Glutamatergic neuron (in vitro differentiated cells): Measurements from ENCODE around the gene ISM2. TPM values are rescaled to one million over a fixed set of nuclear protein-coding genes. Genes with fewer than 3 reads are reported as not detected.
"Not testable (repeated sequence)": the region's sequence is repeated elsewhere in the genome, so short reads cannot be mapped to it uniquely, and the experiment has no call there.

Experiments used
- DNase-seq: peaks from one replicate; pipeline ENCODE4 v3.0.0; 2022
- H3K27ac Mint-ChIP-seq: one replicate; pipeline ENCODE4 v1.8.0; 2020; ENCODE audit warnings: mild to moderate bottlenecking, mixed read lengths, inconsistent platforms; ENCODE audit not compliant: unreplicated experiment
- H3K27me3 Mint-ChIP-seq: one replicate; pipeline ENCODE4 v1.8.0; 2020; ENCODE audit warnings: mild to moderate bottlenecking, moderate library complexity, mixed read lengths, inconsistent platforms; ENCODE audit not compliant: unreplicated experiment
- H3K36me3 Mint-ChIP-seq: one replicate; pipeline ENCODE4 v1.8.0; 2020; ENCODE audit warnings: mild to moderate bottlenecking, mixed read lengths, inconsistent platforms; ENCODE audit not compliant: unreplicated experiment
- H3K4me1 Mint-ChIP-seq: one replicate; pipeline ENCODE4 v1.8.0; 2020; ENCODE audit warnings: mild to moderate bottlenecking, low read depth, mixed read lengths, inconsistent platforms; ENCODE audit not compliant: unreplicated experiment
- H3K4me3 Mint-ChIP-seq: one replicate; pipeline ENCODE4 v1.8.0; 2020; ENCODE audit warnings: mild to moderate bottlenecking, mixed read lengths, inconsistent platforms; ENCODE audit not compliant: unreplicated experiment
- H3K9me3 Mint-ChIP-seq: one replicate; pipeline ENCODE4 v1.8.0; 2020; ENCODE audit warnings: mild to moderate bottlenecking, moderate library complexity, mixed read lengths, inconsistent platforms; ENCODE audit not compliant: unreplicated experiment
- CTCF ChIP-seq: fragments of 200-600 bp; sonication (generic); IDR thresholded peaks from one replicate; pipeline ENCODE4 v1.5.0; 2021; ENCODE audit not compliant: partially characterized antibody, unreplicated experiment
- total RNA-seq: library from RNA; stranded (reverse); fragmentation: NEBNext Ultra II Directional; extraction: Animal tissue kit (Norgen Biotek cat#: 25700); gene quantifications from one replicate; pipeline ENCODE4 v1.2.1, GENCODE V29; 2021; ENCODE audit not compliant: unreplicated experiment

The ISM2 gene
- total RNA-seq, 1 donor from 2014 or later = not detected

DNA sequence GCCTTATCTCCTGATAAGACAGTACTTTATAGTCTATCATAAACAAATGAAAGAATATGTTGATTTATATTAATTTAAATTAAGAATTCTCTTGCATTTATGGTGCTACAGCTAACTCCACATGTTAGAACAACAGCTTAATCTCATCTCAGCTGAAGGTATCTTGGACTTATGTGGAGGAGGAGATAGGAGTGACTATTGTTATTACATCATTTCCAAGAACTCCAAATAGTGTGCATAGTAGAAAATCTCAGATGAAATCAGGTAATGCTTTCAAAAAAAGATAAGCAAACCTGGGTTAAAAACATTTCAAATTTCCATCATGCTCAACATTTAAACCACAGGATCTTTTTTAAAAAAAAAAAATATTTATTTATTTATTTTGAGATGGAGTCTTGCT is 31.3 kb upstream of the ISM2 start:
- H3K27me3 Mint-ChIP-seq = no peaks in the 10 kb centered on the region
- no peak for TF ChIP-seq CTCF
- H3K4me1 Mint-ChIP-seq = no peaks in the 10 kb centered on the region
- H3K27ac Mint-ChIP-seq = no peak overlapping the region
- H3K4me3 Mint-ChIP-seq = no peak overlapping the region
- no peak for DNase-seq
- H3K36me3 Mint-ChIP-seq = no peaks in the 10 kb centered on the region
- H3K9me3 Mint-ChIP-seq = peaks cover 2% of the 10 kb centered on the region

DNA sequence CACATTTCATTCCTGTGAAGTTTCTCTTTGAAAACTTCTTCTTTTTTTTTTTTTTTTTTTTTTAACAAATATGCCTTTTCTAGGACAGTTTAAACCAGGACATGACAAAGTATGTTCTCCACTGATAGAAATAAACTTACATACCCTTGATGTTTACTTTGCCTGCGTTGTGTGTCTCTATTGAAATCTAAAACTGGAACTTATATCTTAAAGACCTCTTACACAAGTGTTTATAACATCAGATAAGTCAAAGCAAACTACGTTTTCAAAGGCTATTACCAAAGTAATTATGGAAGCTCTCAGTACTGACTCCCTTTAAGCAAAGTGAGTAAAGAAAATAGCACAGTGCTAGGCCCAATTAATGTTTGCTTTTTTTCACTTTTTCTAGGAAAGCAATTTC is 30.6 kb upstream of the ISM2 start:
- Mint-ChIP-seq H3K27me3 (no peaks in the 10 kb centered on the region), H3K27ac (no peak overlapping the region), H3K4me3 (no peak overlapping the region), H3K9me3 (peaks cover 2% of the 10 kb centered on the region), H3K4me1 (no peaks in the 10 kb centered on the region), H3K36me3 (no peaks in the 10 kb centered on the region)
- DNase-seq = no peak
- TF ChIP-seq CTCF = no peak

- DNase-seq, H3K4me1 Mint-ChIP-seq, H3K36me3 Mint-ChIP-seq, H3K27me3 Mint-ChIP-seq, H3K4me3 Mint-ChIP-seq, H3K27ac Mint-ChIP-seq, H3K9me3 Mint-ChIP-seq: not testable (repeated sequence)
These were observed 30.1 kb upstream of the ISM2 start for GRCh38 chr14:77528701-77529100.

- no peak for DNase-seq
- no peak overlapping the region for H3K27ac Mint-ChIP-seq
- no peak for TF ChIP-seq CTCF
- H3K36me3 Mint-ChIP-seq = no peaks in the 10 kb centered on the region
- H3K4me1 Mint-ChIP-seq = no peaks in the 10 kb centered on the region
- H3K9me3 Mint-ChIP-seq = peaks cover 2% of the 10 kb centered on the region
- no peak overlapping the region for H3K4me3 Mint-ChIP-seq
- H3K27me3 Mint-ChIP-seq = no peaks in the 10 kb centered on the region
These were observed 27.6 kb upstream of the ISM2 start for GRCh38 chr14:77526266-77526665.

- no peak overlapping the region for H3K4me3 Mint-ChIP-seq
- H3K9me3 Mint-ChIP-seq = no peaks in the 10 kb centered on the region
- H3K27ac Mint-ChIP-seq = no peak overlapping the region
- no peaks in the 10 kb centered on the region for H3K27me3 Mint-ChIP-seq
- H3K36me3 Mint-ChIP-seq = no peaks in the 10 kb centered on the region
- H3K4me1 Mint-ChIP-seq = no peaks in the 10 kb centered on the region
- TF ChIP-seq CTCF = no peak
- DNase-seq = no peak
These were observed 25.9 kb upstream of the ISM2 start for GRCh38 chr14:77524536-77524935.

DNA sequence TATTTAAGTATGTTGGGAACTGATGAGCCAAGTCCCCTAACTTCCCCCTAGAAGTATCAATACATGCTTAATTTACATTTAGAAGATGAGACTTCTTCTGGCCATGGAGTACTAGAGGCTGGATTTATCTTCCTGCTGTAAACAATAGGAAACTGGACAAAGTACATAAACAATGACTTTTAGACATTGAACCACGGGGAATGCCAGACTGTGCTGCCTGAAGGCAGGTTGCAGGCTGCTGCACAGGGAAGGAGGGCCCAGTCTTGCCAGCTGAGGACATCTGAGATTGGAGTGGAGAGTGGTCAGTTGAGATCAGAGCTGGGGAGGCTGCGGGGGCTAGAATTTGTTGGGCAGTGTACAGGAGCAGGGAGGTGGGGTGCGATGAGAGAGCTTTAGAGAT is 24.5 kb upstream of the ISM2 start:
- TF ChIP-seq CTCF = no peak
- DNase-seq = no peak
- Mint-ChIP-seq H3K27me3 (no peaks in the 10 kb centered on the region), H3K36me3 (no peaks in the 10 kb centered on the region), H3K4me3 (no peak overlapping the region), H3K27ac (peak overlapping the region; percentile 24), H3K4me1 (no peaks in the 10 kb centered on the region), H3K9me3 (no peaks in the 10 kb centered on the region)
